Left colon (tissue), 2 donors: ENCODE measurements around the gene PSD4. TPM values are rescaled to one million over a fixed set of nuclear protein-coding genes. Genes with fewer than 3 reads are reported as not detected.

ENCODE experiments used
- ATAC-seq: fragments of 200-7000 bp; cut with Tn5 transposase; one replicate; pipeline ENCODE4 v1.9.1; 2020; ENCODE audit warnings: mild to moderate bottlenecking, moderate library complexity
- DNase-seq, 2 donors: peaks; one replicate each; pipeline ENCODE4 v3.0.0-alpha.2; 2020
- intact Hi-C, 2 donors: fragments of 100-400 bp; cut with DNase I in 1 of 2; cut with micrococcal nuclease in 1 of 2; formaldehyde crosslinking; loops; one replicate each; pipeline versions ENCODE4 v1.11.2 to v1.14.0; 2022; cut with DNase I, micrococcal nuclease
- total RNA-seq, 2 donors: library from RNA; stranded (reverse); fragmentation: NEBNext Ultra II Directional; extraction: Animal tissue kit (Norgen Biotek cat#: 25700); gene quantifications; one replicate each; pipeline ENCODE4 v1.2.1, GENCODE V29; 2021
- donor health status: DM: no; HTN: no; CAD: no.
- donor health status: DM: yes; HTN: yes; CAD: no.

PSD4 gene
- total RNA-seq, 2 donors from 2014 or later: 68.4 to 72.1 TPM

DNA sequence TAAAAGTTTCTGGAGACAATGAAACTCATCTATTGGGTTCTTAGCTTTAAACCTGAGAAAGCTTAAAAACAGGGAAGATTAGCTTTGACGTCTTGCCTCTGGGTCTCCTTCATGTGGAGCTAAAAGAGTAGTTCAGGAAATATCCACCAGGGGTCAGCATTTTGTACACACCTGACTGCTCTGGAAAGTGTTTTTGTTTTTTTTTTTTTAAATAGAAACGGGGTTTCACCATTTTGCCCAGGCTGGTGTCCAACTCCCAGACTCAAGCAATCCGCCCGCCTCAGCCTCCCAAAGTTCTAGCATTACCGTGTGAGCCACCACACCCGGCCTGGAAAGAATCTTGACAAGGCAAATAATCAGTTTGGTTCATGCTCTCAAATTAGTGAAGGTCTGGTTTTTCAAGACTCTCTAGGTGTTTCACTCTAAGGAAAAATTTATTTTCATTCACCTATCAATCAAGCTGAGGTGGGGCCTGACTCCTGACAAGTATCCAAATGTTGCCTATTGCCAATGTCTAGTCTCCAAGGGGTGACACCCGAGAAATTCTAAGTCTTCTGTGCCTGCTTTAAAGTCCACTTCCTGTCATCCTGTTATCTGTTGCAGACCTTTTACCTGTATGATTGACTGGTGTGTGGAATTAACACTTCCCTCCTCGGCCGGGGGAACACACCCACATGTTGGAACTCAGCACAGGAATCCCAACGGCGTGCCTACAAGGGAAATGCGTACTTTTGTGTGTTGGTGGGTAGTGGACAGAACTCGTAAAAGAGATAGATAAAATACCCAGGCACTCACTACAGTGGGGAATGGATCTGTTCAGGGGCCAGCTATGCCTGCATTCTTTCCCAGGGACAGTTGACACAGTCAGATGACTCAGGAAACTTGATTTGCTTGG, 35.1 kb upstream of the PSD4 start:
- peak in 1 of 2 donors; percentile 31 for DNase-seq
- intact Hi-C loops: no loop called here
- peak; percentile 75 for ATAC-seq

DNA sequence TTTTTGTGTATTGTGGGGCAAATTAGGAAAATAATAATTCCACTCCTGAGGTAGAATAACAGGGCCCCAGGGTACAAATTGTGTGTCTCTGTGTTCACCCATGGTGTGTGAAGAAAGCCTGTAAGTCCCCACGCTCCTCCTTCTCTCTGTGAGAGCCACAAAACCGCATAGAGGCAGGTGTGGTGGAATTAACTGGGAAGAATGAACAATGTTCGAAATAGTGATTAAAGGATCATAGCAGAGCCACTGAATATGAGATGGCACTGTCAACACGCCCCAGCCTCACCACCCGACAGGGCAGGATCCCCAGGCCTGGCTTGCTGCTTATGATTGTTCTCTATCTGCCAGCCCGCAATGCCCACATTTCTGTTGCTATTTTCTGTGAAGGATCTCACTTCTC, 32.3 kb upstream of the PSD4 start:
- intact Hi-C loops: no loop called here
- DNase-seq: no peak
- ATAC-seq: no peak

DNA sequence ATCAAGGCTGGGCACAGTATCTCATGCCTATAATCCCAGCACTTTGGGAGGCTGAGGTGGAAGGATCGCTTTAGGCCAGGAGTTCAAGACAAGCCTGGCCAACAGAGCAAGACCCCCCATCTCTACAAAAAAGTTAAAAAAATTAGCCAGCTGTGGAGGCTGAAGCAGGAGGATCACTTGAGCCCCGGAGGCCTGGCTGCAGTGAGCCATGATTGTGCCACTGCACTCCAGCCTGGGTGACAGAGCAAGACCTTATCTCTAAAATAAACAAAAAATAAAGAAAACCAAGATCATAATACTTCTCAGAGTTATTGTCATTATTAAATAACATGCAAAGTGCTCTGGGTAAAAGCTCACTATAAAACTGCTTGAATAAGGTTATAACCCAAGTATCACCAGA, 31.5 kb upstream of the PSD4 start:
- ATAC-seq: no peak
- no peak for DNase-seq
- intact Hi-C loops: no loop called here

DNA sequence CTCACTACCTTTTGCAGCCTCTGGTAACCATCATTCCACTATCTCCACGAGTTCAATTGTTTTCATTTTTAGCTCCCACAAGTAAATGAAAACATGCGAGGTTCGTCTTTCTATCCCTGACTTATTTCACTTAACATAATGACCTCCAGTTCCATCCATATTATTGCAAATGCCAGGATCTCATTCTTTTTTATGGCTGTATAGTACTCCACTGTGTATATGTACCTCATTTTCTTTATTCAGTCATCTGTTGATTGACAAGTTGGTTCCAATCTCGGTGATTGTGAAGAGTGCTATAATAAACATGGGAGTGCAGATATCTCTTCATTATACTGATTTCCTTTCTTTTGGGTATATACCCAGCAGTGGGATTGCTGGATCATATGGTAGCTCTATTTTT, 29.5 kb upstream of the PSD4 start:
- ATAC-seq: no peak
- intact Hi-C loops: no loop called here
- DNase-seq: no peak

DNA sequence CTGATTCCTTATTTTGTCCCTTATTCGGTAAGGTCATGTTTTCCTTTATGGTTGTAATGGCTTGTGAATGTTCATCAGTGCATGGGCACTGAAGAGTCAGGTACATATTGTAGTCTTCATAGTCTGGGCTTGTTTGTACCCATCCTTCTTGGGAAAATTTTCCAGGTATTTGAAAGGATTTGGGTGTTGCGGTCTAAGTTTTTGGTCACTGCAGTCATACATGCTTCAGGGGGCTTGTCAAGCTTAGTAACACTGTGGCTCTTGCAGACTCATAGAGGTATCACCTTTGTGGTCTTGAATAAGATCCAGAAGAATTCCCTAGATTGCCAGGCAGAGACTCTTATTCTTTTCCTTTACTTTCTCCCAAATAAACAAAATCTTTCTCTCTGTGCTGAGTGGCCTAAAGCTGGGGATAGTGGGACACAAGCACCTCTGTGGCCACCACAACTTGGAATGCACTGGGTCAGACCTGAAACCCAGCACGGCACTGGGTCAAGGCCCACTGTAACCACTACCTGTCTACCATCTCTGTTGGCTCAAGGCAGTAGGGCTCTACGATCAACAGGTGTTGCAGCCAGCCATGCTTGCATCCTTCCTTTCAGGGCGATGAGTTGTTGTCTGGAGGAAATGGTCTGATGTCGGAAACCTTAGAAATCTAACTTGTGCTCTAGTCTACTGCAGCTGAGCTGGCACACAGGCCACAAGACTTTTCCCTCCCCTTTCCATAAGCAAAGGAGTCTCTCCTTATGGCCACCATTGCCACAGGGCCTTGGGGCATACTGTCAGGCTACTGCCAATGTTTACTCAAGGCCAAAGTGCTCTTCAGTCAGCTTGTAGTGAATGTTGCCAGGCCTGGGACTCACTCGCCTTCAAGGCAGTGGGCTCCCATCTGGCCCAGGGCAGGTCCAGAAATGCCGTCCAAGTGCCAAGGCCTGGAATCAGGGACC, 24.9 kb upstream of the PSD4 start:
- ATAC-seq (no peak), DNase-seq (no peak)
- intact Hi-C loops: no loop called here

DNA sequence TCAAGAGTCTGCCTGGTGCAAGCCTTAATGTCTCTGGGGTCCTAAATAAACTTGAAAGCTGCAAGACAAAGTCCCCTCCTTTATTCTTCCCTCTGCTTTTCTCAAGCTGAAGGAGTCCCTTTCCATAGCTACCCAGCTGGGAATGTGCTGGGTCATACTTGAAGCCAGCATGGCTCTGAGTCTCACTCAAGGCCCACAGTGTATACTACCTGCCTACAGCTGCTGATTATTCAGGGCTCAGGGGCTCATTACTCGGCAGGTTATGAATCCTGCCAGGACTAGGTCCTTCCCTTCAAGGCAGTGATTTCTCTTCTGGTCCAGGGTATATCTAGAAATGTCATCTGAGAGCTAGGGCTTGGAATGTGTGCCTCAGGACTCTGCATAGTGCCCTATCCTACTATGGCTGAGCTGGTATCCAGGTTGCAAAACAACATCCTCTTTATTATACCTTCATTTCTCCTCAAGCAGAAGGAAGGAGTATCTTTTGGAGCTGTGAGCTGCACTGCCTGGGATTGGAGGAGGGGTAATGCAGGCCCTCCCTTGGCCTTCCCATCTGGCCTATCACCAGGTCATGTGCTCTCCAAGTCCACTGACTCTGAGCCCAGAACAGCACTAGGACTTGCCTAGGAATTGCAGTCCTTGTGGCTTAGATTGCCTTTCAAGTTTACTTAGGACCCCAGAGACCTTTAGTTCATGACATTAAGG, 24.1 kb upstream of the PSD4 start:
- no peak for ATAC-seq
- DNase-seq: no peak
- intact Hi-C loops: no loop called here

DNA sequence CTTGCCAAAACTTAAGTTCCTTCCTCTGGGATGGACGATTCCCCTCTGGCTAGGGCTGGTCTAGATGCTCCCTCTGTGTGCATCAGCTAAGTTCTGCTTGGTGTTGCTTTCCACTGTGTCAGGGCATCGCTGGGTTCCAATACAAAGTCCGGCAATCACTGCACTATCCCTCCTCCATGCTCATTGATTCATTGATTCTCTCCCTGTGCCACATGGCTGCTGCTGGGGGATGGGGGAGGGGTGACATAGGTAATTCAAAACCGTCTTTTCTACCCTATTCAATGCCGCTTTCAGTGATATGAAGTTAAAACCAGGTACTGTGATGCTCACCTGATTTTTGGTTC, 23.5 kb upstream of the PSD4 start:
- DNase-seq (no peak), ATAC-seq (no peak)
- intact Hi-C loops: no loop called here

DNA sequence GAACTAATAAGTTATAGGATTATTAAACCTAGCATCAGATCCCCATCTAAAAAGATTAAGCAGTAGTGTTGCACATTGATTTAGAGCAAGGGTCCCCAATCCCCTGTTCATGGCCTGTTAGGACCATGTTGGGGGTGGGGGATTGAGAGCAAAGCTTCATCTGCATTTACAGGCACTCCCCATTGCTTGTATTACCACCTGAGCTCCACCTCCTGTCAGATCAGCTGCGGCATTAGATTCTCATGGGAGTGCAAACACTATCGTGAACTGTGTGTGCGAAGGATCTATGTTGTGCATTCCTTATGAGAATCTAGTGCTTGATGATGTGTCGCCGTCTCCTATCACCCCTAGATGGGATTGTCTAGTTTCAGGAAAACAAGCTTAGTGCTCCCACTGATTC, 18.4 kb upstream of the PSD4 start:
- DNase-seq (no peak), ATAC-seq (no peak)
- intact Hi-C loops: no loop called here

DNA sequence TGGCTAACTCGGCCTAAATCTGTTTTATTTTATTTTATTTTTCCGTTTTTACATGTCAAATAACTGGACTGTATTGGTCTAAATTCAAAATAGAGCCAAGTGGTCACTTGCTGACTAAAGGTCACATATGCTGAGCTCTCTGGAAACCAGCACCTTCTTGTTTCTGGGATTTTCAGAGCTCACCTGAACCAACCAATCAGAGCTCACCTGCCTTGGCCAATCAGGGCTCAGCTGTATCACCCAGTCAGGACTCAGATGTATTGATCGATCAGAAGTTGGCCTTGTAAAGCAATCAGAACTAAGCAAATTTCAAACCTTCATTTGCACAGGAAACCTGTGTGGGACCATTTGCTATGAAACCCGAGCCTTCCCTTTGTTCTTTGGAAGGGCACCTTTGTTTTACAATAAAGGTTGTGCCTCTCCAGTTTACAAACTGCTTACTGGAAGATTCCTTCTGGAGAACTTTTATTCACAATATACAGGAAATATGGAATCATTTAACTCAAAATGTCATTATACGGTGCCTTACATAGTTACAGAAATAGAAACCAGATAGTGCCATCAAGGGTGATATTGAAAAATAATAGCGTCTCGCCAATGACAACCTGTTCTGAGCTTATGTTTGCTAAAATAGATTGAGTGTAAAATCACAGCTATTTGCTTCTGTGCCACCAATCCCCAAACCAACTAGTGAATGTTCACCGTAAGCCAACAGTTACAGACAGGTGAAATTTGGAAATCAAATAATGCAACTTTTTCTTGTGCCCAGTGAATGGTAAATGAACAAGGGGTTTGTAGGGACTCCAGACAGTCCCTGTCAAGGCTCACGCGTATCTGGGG, 17.3 kb upstream of the PSD4 start:
- DNase-seq (no peak), ATAC-seq (no peak)
- intact Hi-C loops: no loop called here

DNA sequence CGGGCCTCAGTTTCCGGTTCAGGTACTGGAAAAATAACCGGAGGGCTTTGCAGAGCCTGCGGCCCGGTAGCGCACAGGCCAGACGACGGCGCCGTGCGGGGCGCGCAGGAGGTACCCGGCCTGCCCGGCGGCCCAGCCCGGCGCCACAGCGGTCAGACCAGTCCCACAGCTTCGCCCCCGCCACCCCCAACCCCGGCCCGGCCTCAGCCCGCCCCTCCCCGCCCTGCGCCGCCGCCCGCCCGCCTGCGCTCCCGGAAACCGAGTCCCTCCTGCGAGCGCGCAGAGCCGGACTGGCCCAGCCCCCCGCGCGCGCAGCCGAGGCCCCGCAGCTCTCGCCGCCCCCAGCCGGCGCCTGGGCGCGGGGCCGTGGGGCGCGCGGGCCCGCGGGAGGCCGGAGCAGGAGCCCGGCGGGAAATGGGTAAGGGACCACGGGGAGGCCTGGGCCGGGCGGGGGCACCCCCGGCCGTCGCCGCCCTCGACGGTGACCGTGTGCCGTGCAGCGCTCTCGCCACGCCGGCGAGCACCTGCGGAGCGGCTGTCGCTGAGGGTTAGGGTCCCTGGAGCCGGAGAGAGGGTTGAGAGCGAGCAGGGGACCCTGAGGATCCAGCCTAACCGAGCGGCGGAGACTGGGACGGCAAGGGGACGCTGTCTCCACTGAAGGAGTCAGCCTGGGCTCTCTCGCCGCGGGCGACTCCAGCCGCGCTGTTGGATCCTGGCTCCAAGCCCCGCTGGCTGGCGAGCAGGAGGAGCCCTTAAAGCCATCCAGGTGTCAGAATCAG, 16.5 kb upstream of the PSD4 start:
- intact Hi-C loops: no loop called here
- ATAC-seq (peak; percentile 86), DNase-seq (peak; percentile 73 to 82)

DNA sequence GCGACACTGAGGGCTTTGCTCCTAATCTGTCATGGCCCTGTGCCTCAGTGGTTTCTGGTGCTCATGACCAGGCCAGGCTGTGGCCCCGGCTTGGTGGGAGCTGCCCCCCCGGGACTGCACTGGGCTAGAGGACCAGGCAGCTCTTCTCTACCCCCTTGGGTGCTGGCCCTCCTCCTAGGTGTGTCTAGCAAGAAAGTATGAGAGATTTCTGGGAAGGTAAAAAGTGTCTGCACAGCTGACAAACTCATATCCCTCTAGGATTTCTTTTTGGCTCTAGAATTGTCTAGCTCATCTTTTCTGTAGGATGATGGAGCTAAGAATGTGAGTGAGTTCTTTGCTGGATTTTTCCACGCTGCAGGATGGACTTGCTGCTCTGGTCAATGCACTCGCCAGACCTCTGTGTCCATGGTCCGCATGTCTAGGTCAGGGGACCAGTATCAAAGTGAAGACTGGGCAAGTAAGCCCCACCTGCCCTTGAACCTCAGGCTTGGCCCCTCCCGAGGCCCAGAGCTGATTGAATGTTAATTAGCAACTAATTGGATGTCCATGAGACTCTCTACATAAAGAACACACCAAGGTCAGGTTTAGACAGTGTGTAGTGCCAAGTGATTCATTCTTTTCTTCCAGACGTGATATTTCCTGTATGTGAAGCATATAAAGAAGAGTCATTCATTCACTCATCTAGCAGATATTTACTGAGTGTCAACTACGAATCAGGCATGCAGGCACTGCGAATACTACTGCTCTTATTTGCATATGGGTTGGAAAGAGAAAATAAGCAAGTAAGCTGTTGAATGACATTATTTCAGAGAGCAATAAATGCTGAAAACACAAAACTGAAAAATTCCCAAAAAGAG, 15.6 kb upstream of the PSD4 start:
- ATAC-seq (peak; percentile 65), DNase-seq (no peak)
- intact Hi-C loops: no loop called here

DNA sequence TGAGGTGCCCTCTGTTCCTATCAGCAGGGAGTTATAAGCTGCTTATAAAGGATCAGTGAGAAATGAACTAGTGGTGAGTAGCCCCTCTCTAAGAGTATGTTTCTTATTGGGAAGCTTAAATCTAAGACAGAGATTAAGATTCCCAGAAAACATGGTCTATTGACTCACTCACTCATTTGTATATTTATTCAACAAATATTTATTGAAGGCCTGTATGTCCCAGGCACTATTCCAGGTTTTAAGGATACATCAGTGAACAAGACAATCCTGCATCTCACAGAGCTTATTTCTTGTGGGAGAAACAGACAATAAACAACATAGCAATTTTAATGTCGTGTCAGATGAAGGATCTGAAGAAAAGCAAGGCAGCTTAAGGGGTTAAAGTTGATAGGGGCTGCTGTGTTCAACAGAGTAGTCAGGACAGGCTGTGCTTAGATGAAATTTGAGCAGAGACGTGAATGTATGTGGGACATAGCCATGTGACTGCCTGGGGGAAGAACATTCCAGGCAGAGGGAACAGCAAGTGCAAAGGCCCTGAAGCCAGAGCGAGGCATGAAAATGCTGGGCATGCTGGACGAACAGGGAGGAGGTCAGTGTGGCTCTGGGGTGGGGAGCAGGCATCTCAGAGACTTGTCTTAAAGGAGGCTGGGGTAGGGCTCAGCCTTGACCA, 14.8 kb upstream of the PSD4 start:
- ATAC-seq: no peak
- intact Hi-C loops: no loop called here
- DNase-seq: no peak

DNA sequence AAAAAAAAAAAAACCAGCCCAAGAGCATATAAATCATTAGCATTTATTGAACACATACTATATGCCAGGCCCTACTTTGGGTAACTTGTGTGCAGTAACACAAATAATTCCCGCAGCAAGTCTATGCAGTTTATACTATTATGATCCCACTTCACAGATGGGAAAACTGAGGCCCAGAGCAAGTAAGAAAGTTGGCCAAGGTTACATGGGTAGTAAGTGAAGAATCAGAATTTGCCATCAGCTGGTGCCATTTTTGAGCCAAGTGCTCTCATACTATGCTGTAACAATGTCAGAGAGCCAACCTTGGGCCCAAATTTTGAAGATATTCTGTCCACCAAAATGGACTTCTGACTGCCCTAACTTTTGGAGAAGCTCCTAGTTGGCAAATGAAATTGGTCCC, 13.5 kb upstream of the PSD4 start:
- DNase-seq: no peak

DNA sequence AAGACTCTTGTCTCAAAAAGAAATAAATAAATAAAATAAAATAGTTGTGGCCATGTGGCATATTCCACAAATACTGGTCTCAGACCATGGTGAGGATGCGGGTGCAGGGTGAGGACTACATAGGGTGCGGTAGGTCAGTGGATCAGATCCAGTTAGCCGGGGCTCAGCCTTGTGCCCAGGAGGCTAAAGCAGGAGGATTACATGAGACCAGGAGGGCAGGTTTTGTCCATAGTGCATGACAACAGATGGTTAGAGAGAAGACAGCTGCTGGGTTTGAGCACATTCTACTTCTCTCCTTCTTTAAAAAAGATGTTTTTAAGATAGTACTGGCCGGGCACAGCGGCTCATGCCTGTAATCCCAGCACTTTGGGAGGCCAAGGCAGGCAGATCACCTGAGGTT, 12.8 kb upstream of the PSD4 start:
- ATAC-seq: no peak
- no peak for DNase-seq
- intact Hi-C loops: no loop called here

More for the DNA sequence above, 13.5 kb upstream of the PSD4 start:
- intact Hi-C loops: no loop called here
- no peak for ATAC-seq

DNA sequence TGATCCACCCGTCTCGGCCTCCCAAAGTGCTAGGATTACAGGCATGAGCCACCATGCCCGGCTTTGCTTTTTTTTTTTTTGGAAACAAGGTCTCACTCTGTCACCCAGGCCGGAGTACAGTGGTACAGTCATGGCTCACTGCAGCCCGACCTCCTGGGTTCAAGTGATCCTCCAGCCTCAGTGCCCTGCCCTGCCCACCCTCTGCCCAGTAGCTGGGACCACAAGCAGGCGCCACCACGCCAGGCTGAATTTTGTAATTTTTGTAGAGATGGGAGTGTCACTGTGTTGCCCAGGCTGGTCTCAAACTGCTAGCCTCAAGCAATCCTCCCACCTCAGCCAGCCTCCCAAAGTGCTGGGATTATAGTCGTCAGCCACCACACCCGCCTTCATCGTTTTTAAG, 11.6 kb upstream of the PSD4 start:
- intact Hi-C loops: no loop called here
- DNase-seq (no peak), ATAC-seq (no peak)

DNA sequence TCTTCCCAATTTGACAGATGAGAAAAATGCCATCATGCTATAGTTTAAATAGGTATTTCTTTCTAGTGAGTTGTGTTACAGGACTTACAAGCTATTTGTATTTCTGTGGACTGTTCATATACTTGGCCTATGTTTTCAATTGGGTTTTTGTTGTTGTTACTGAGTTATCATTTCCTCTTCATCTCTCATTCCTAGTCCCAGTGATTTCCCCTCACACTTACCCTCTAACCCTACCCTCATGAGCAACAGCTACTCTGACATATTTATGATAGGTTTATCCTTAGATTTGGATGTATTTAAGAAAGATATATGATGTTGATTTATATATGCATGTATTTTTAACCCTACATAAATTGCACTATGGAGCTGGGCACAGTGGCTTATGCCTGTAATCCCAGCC, 10.9 kb upstream of the PSD4 start:
- no peak for ATAC-seq
- no peak for DNase-seq
- intact Hi-C loops: no loop called here
